MM.1S (cell line): ENCODE data around the gene SEMA4F.

Source experiments
- CTCF ChIP-seq: fragments of 300-600 bp; sonication (generic); IDR thresholded peaks from 2 replicates; pipeline ENCODE4 v1.5.1; 2016; ENCODE audit warnings: antibody characterized with exemption, low read length, mixed read lengths
- EZH2 ChIP-seq: fragments of 300-600 bp; sonication (generic); optimal IDR thresholded peaks from 2 replicates; pipeline ENCODE3; 2017; ENCODE audit warnings: low read depth, mild to moderate bottlenecking, antibody characterized with exemption, low read length, mixed read lengths
- EZH2phosphoT487 ChIP-seq: fragments of 300-600 bp; sonication (generic); IDR thresholded peaks from 2 replicates; pipeline ENCODE4 v1.6.1; 2018; ENCODE audit warnings: antibody characterized with exemption, low read length

DNA sequence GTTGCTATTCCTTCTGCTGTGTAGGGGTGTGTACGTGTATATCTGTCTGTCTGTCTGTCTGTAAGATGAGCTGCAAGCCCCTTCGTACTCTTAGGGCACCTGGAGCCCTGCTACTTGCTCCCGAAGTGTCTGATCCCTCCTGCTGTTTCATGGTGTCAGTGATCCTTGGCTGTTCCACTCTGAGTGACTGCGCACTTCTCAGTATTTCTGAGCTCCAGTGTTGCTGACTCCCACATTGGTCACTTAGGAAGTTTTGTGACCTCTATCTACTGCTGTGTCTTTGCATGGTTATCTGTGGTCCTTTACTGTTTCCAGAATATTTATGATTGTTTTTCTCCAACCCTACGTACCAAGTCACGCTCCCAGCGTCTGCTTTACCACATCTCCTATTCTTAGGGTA lies 16.2 kb downstream of the SEMA4F start:
- TF ChIP-seq CTCF: no peak
- TF ChIP-seq EZH2: no peak
- TF ChIP-seq EZH2phosphoT487: no peak
